Vagina (tissue), 2 donors: ENCODE results near the gene ATP11A. TPM values are rescaled to one million over a fixed set of nuclear protein-coding genes. Genes with fewer than 3 reads are reported as not detected.

Experiments used
- DNase-seq, 2 donors: peaks; one replicate each; pipeline ENCODE4 v3.0.0-alpha.2; 2017; ENCODE audit errors: extremely low spot score in 2 of 2
- H3K27ac ChIP-seq: fragments of 200-600 bp; sonication (generic); one replicate; pipeline ENCODE4 v1.5.1; 2019
- H3K27me3 ChIP-seq: fragments of 200-600 bp; sonication (generic); one replicate; pipeline ENCODE4 v1.5.1; 2019
- H3K36me3 ChIP-seq, 2 donors: fragments of 200-600 bp; sonication (generic); one replicate each; pipeline ENCODE4 v1.5.1; 2017 to 2019
- H3K4me1 ChIP-seq: fragments of 200-600 bp; sonication (generic); one replicate; pipeline ENCODE4 v1.5.1; 2019
- H3K4me3 ChIP-seq, 2 donors: fragments of 200-600 bp; sonication (generic); 1 replicate in 1 of 2; 2 replicates in 1 of 2; pipeline ENCODE4 v1.5.1; 2016 to 2019
- H3K9me3 ChIP-seq: fragments of 200-600 bp; sonication (generic); one replicate; pipeline ENCODE4 v1.5.1; 2019
- POLR2A ChIP-seq, 2 donors: fragments of 450-650 bp; IDR thresholded peaks; one replicate each; pipeline ENCODE4 v1.6.1; 2017; ENCODE audit warnings: antibody characterized with exemption in 2 of 2, mild to moderate bottlenecking in 2 of 2, moderate library complexity in 2 of 2
- POLR2AphosphoS5 ChIP-seq, 2 donors: sonication (generic); formaldehyde crosslinking; IDR thresholded peaks; one replicate each; pipeline ENCODE4 v1.9.0; 2017; ENCODE audit warnings: antibody characterized with exemption in 2 of 2, mild to moderate bottlenecking in 2 of 2, low read depth in 1 of 2; ENCODE audit not compliant: insufficient read depth in 1 of 2
- intact Hi-C: fragments of 100-400 bp; cut with DNase I; formaldehyde crosslinking; loops from one replicate; pipeline ENCODE4 v1.15.1; 2023
- total RNA-seq: library from RNA; depleted of rRNA; stranded (reverse); fragments of >200 nt; gene quantifications from one replicate; pipeline ENCODE4 v1.2.3, GENCODE V29; 2016
- TF ChIP-seq, protein P1 (sequence below), 3 experiments: fragments of 450-650 bp in 2 of 3; fragments of 200-600 bp in 1 of 3; sonication (generic) in 1 of 3; IDR thresholded peaks; one replicate each; pipeline ENCODE4 v1.5.1; 2017 to 2019; ENCODE audit warnings: antibody characterized with exemption in 3 of 3, mild to moderate bottlenecking in 2 of 3, moderate library complexity in 2 of 3

ATP11A gene
- total RNA-seq, 1 donor from 2014 or later, result 33.4 TPM

- no peak for DNase-seq
- intact Hi-C loops, result no loop called here
- TF ChIP-seq, protein P1, sequence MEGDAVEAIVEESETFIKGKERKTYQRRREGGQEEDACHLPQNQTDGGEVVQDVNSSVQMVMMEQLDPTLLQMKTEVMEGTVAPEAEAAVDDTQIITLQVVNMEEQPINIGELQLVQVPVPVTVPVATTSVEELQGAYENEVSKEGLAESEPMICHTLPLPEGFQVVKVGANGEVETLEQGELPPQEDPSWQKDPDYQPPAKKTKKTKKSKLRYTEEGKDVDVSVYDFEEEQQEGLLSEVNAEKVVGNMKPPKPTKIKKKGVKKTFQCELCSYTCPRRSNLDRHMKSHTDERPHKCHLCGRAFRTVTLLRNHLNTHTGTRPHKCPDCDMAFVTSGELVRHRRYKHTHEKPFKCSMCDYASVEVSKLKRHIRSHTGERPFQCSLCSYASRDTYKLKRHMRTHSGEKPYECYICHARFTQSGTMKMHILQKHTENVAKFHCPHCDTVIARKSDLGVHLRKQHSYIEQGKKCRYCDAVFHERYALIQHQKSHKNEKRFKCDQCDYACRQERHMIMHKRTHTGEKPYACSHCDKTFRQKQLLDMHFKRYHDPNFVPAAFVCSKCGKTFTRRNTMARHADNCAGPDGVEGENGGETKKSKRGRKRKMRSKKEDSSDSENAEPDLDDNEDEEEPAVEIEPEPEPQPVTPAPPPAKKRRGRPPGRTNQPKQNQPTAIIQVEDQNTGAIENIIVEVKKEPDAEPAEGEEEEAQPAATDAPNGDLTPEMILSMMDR (IDR thresholded peaks at IDR 0.05), result no peak
- TF ChIP-seq POLR2A (IDR thresholded peaks at IDR 0.05) (no peak), POLR2AphosphoS5 (IDR thresholded peaks at IDR 0.05; ENCODE audit: insufficient read depth in 1 of 2, low read depth in 1 of 2) (no peak)
- no peak overlapping the region for H3K4me3 ChIP-seq
- H3K4me1 ChIP-seq, result peaks cover 14% of the 10 kb centered on the region
- no peak overlapping the region for H3K27ac ChIP-seq
- H3K9me3 ChIP-seq, result no peaks in the 10 kb centered on the region
- H3K36me3 ChIP-seq, result no peaks in the 10 kb centered on the region
- no peaks in the 10 kb centered on the region for H3K27me3 ChIP-seq
Observed at GRCh38 chr13:112933649-112934048, 243.8 kb downstream of the ATP11A start.

- intact Hi-C loops, result no loop called here
- no peak overlapping the region for H3K4me3 ChIP-seq
- no peaks in the 10 kb centered on the region for H3K27me3 ChIP-seq
Observed at GRCh38 chr13:112934078-112934477, 244.2 kb downstream of the ATP11A start.

More at GRCh38 chr13:112934078-112934477, 244.2 kb downstream of the ATP11A start:
- TF ChIP-seq POLR2A (IDR thresholded peaks at IDR 0.05) (no peak), POLR2AphosphoS5 (IDR thresholded peaks at IDR 0.05; ENCODE audit: insufficient read depth in 1 of 2, low read depth in 1 of 2) (no peak)
- TF ChIP-seq, protein P1 (IDR thresholded peaks at IDR 0.05), result no peak
- no peak for DNase-seq
- no peak overlapping the region for H3K27ac ChIP-seq
- no peaks in the 10 kb centered on the region for H3K9me3 ChIP-seq
- H3K36me3 ChIP-seq, result no peaks in the 10 kb centered on the region
- H3K4me1 ChIP-seq, result peaks cover 9% of the 10 kb centered on the region

Other genes starting within 250 kb of the ATP11A start
- 23.3 TPM for gene TUBGCP3, start 101.9 kb upstream of the ATP11A start, total RNA-seq